ENCODE results near the gene HPCAL1.

Gene HPCAL1

DNA sequence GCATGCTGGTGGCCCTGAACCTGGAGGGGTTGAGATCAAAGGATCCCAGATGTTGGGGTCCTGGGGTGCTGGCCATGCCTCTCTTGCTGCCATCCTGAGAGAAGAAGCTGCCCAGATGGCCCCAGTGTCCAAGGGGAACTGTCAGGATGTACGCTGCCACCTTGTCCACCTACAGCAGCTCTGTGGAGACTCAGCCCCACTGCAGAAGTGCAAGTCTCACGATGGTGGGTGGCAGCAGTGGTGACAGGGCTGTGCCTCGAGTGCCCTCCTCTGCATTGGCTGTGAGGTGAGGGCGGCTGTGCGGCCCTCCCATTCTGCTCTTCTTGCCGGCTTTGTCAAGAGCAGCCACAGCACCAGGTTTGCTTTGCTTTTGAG, 120.7 kb downstream of the HPCAL1 start:
- TF ChIP-seq, protein P1, sequence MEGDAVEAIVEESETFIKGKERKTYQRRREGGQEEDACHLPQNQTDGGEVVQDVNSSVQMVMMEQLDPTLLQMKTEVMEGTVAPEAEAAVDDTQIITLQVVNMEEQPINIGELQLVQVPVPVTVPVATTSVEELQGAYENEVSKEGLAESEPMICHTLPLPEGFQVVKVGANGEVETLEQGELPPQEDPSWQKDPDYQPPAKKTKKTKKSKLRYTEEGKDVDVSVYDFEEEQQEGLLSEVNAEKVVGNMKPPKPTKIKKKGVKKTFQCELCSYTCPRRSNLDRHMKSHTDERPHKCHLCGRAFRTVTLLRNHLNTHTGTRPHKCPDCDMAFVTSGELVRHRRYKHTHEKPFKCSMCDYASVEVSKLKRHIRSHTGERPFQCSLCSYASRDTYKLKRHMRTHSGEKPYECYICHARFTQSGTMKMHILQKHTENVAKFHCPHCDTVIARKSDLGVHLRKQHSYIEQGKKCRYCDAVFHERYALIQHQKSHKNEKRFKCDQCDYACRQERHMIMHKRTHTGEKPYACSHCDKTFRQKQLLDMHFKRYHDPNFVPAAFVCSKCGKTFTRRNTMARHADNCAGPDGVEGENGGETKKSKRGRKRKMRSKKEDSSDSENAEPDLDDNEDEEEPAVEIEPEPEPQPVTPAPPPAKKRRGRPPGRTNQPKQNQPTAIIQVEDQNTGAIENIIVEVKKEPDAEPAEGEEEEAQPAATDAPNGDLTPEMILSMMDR (IDR thresholded peaks at IDR 0.05), result no peak
- no peak overlapping the region for H3K27ac ChIP-seq
- DNase-seq (ENCODE audit: low spot score), result no peak
- no peak overlapping the region for H3K4me3 ChIP-seq

DNA sequence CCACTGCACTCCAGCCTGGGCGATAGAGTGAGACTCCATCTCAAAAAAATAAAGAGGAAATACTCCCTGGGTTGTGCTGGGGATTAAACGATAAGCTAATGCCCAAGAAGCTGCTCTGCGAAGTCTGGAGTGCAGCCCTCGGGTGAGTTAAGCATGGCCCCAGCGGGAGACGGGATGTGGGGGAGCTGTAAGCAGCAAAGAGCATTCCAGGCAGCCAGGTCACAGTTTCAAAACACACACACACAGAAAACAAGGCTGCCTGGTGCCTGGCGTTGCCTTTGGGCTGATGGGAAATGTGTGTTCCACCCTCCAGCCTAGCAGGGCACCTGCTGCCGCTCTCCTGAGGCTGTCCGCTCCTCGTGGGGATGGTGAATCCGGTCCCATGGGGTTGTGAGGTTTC, 121.3 kb downstream of the HPCAL1 start:
- H3K27ac ChIP-seq, result no peak overlapping the region
- TF ChIP-seq, protein P1 (IDR thresholded peaks at IDR 0.05), result no peak
- no peak for DNase-seq (ENCODE audit: low spot score)
- H3K4me3 ChIP-seq, result no peak overlapping the region

DNA sequence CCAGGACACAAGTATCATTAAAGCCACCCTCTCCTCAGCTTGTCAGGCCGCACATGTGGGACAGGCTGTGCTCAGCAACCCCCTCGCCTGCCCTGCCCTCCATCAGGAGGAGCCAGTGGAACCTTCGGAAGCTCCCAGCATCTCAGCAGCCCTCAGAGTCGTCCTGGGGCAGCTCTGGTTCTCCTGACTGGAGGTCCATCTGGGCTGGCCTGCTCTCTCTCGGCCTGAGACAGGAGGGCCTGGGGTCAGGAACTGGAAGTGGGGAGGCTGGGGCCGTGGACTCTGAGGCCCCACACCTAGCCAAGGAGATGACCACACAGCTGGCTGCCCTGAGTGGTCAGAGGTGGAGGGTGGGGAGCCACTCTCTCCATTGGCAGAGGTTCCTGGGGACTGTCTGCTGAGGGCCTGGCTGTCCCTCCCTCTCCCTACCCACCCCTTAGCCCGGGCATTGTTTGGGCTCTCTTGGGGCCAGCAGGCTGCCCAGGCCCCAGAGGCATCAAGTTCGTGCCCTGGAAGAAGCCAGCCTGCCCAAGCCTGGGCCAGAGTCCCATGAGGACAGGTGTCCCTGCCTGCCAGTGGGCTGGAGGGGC, 122.3 kb downstream of the HPCAL1 start:
- Histone ChIP-seq H3K4me3 (no peak overlapping the region), H3K27ac (no peak overlapping the region)
- DNase-seq (ENCODE audit: low spot score), result no peak
- TF ChIP-seq, protein P1 (IDR thresholded peaks at IDR 0.05), result no peak

DNA sequence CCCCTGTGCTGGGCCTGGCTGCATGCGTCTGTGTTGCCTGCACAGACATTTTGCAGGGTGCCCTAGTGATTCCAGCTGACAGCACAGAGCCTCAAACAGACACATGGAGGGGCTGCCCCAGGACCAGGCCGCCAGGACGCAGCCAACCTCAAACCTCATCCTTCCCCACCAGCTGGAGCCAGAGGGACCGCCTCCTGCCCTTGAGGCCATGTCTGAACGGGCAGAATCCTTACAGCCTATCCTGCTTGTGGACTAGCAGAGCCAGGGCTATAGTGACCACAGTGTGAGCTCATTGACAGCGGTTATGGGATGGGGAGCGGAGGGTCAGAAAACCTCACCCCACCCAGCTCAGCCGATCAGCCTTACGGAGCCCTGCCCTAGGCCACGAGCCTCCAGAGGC, 123.0 kb downstream of the HPCAL1 start:
- DNase-seq (ENCODE audit: low spot score), result no peak

DNA sequence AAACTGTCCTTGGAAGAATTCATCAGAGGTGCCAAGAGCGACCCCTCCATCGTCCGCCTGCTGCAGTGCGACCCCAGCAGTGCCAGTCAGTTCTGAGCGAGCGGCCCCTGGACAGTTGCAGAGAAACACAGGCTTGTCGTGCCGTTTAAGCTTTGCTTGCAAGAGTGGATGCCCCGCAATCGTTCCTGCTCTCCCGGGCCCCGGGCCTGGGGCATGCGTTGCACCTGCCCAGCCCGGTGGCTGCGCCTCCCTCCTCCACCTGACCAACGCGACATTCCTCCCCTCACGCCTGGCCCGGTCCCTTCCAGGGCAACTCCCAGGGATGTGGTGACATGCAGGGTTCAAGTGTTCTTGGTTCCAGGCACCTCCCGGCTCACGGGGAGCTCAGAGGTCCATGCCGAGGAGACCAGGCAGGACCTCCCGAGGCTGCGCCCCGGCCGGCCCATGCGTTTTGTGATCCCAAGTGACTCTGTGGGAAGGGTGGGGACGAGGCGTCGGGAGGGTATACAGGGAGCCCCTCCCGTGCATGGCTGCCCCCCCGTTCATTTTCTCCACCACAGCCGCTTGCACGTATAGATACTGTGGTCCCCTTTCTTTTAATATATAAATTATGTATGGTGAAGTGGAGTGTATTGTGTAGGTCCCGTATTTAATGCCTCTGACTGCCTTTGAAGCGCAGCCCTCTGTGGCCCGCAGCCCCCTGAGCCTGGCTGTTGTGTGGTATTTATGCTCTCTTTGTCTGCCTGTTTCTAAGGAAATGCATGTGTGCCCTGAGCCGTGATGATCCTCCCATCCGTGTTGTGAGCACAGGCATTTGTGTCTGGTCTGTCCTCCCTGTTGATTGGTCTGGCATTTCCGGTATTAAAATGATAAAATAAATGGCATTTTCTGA, 124.3 kb downstream of the HPCAL1 start:
- no peak overlapping the region for H3K27ac ChIP-seq
- TF ChIP-seq, protein P1 (IDR thresholded peaks at IDR 0.05), result no peak
- H3K4me3 ChIP-seq, result no peak overlapping the region
- no peak for DNase-seq (ENCODE audit: low spot score)

More for the DNA sequence above, 123.0 kb downstream of the HPCAL1 start:
- Histone ChIP-seq H3K4me3 (no peak overlapping the region), H3K27ac (no peak overlapping the region)
- TF ChIP-seq, protein P1 (IDR thresholded peaks at IDR 0.05), result no peak

DNA sequence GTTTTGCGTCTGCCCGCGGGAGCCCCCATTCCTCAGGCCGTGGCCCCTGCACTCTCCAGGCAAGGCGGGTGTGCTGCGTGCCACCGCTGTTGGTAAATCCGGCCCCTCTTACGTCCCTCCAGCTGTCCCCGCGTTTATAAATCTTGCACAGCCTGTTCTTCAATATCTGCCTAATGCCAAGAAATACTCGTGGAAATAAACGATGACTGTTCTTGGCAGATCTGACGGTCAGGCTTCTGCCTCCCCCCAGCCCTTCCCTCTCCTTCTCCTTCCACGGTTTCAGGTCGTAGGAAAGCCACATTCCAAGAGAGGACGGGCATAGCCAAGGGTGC, 124.9 kb downstream of the HPCAL1 start:
- no peak for DNase-seq (ENCODE audit: low spot score)
- TF ChIP-seq, protein P1 (IDR thresholded peaks at IDR 0.05), result no peak
- Histone ChIP-seq H3K27ac (no peak overlapping the region), H3K4me3 (no peak overlapping the region)

DNA sequence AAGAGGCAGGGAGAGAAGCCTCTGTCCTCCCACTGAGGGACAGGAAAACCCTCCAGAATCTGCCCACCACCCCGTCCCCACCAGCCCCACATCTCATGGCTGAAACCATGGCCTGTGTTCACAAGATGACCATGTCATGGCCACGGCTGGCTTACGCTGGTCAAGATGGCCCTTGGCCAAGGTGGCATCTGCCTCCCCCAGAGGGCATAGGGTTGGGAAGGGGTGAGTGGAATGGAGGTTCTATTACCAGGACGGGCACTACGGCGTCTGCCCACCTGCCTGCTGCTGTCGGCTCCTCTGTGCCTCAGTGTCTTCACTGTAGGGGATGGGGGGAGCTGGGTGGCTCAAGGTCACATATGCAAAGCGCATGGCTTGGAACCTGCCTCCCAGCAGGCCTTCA, 125.7 kb downstream of the HPCAL1 start:
- no peak overlapping the region for H3K27ac ChIP-seq
- no peak overlapping the region for H3K4me3 ChIP-seq
- no peak for DNase-seq (ENCODE audit: low spot score)
- TF ChIP-seq, protein P1 (IDR thresholded peaks at IDR 0.05), result no peak
